ENCODE results near the gene DGKD. TPM values are rescaled to one million over a fixed set of nuclear protein-coding genes. Genes with fewer than 3 reads are reported as not detected.

The DGKD gene
- total and polyA plus RNA-seq, 9 of the 15 experiments (the other 6 are each of a cell fraction or from before 2014, with no cell fraction given), result 0.52 to 29.5 (median 10.6) TPM

GRCh38 chr2:233421091-233421816 is 67.0 kb downstream of the DGKD start:
- 77% methylated on average over 13 of the region's 14 CpGs for WGBS (ENCODE audit: insufficient coverage, low coverage, missing lambda C conversion rate)
- FAIRE-seq (no peak), DNase-seq (ENCODE audit: extremely low read depth in 1 of 4, low spot score in 3 of 4) (no peak), ATAC-seq (no peak)
- H4K20me1 ChIP-seq (replicated peaks; ENCODE audit: control insufficient read depth, insufficient read depth, low read length), result no peaks in the 10 kb centered on the region
- no peak overlapping the region for H3K4me3 ChIP-seq
- no peaks in the 10 kb centered on the region for H3K27me3 ChIP-seq (ENCODE audit: control insufficient read depth in 2 of 2, insufficient read depth in 2 of 2, low read length in 2 of 2)
- H3K4me1 ChIP-seq (replicated peaks in 1 of 2; ENCODE audit: control insufficient read depth in 2 of 2, insufficient read depth in 2 of 2, low read length in 2 of 2), result peaks cover 21 to 23% of the 10 kb centered on the region in 2 experiments; a peak in 4 of 5 replicates
- H3K9ac ChIP-seq (ENCODE audit: insufficient read depth in 1 of 2, low read depth in 2 of 2, low read length in 2 of 2), result no peak overlapping the region
- no peak overlapping the region; the same call in 2 of the 3 replicates for H3K27ac ChIP-seq (ENCODE audit: extremely low read depth, low read depth, low read length)
- TF ChIP-seq HNRNPH1 (optimal IDR thresholded peaks at IDR 0.05; ENCODE audit: low read depth, low read length) (no peak), ERF (CRISPR knock-in tag; IDR thresholded peaks at IDR 0.05) (no peak)
- CTCF ChIA-PET (ENCODE audit: low intra/inter-chr PET ratio), result no interaction called here
- H3K9me3 ChIP-seq (replicated peaks; ENCODE audit: control insufficient read depth, insufficient read depth, low read depth, low read length), result no peaks in the 10 kb centered on the region
- BruUV-seq (replicated peaks), result no TSS peak
- in situ Hi-C loops (cut with MboI), result no loop called here
- intact Hi-C loops (cut with micrococcal nuclease), result no loop called here
- peaks cover 16% of the 10 kb centered on the region for H3K79me2 ChIP-seq (ENCODE audit: control insufficient read depth, insufficient read depth, low read length)
- H2AFZ ChIP-seq (ENCODE audit: low read depth, low read length), result no peak overlapping the region
- POLR2A ChIA-PET, result no interaction called here
- no peak overlapping the region for H3K4me2 ChIP-seq (ENCODE audit: insufficient read depth, low read length)
- no peaks in the 10 kb centered on the region for H3K36me3 ChIP-seq (ENCODE audit: control insufficient read depth, insufficient read depth, low read length)
- H3K9me1 ChIP-seq (ENCODE audit: control insufficient read depth, insufficient read depth, low read length), result no peaks in the 10 kb centered on the region

GRCh38 chr2:233422050-233422639 is 67.9 kb downstream of the DGKD start:
- peaks cover 19% of the 10 kb centered on the region for H3K79me2 ChIP-seq (ENCODE audit: control insufficient read depth, insufficient read depth, low read length)
- FAIRE-seq (peak; percentile 23), DNase-seq (ENCODE audit: extremely low read depth in 1 of 4, low spot score in 3 of 4) (peak in 2 of 4 experiments; percentile 20 to 38), ATAC-seq (peak; percentile 62)
- 0 out of 2 replicates have a peak overlapping the region, but pooled peaks have one; percentile 46 for H2AFZ ChIP-seq (ENCODE audit: low read depth, low read length)
- H3K9ac ChIP-seq (ENCODE audit: insufficient read depth in 1 of 2, low read depth in 2 of 2, low read length in 2 of 2), result peak overlapping the region in 1 of 2 experiments; percentile 43; a peak in 1 of 4 replicates
- no peaks in the 10 kb centered on the region for H3K9me1 ChIP-seq (ENCODE audit: control insufficient read depth, insufficient read depth, low read length)
- WGBS (ENCODE audit: insufficient coverage, low coverage, missing lambda C conversion rate), result 37% methylated on average over 10 of the region's 13 CpGs
- no peaks in the 10 kb centered on the region for H3K9me3 ChIP-seq (replicated peaks; ENCODE audit: control insufficient read depth, insufficient read depth, low read depth, low read length)
- in situ Hi-C loops (cut with MboI), result no loop called here
- H3K27ac ChIP-seq (ENCODE audit: extremely low read depth, low read depth, low read length), result peak overlapping the region; percentile 2; the same call in 1 of the 3 replicates
- peak overlapping the region; percentile 14; the same call in 1 of the 2 replicates for H3K4me2 ChIP-seq (ENCODE audit: insufficient read depth, low read length)
- intact Hi-C loops (cut with micrococcal nuclease), result no loop called here
- H3K4me1 ChIP-seq (replicated peaks in 1 of 2; ENCODE audit: control insufficient read depth in 2 of 2, insufficient read depth in 2 of 2, low read length in 2 of 2), result peaks cover 21 to 32% of the 10 kb centered on the region in 2 experiments; a peak in 4 of 5 replicates
- H3K4me3 ChIP-seq, result no peak overlapping the region
- no peaks in the 10 kb centered on the region for H4K20me1 ChIP-seq (replicated peaks; ENCODE audit: control insufficient read depth, insufficient read depth, low read length)
- no peaks in the 10 kb centered on the region for H3K36me3 ChIP-seq (ENCODE audit: control insufficient read depth, insufficient read depth, low read length)
- ChIA-PET CTCF (ENCODE audit: low intra/inter-chr PET ratio) (no interaction called here), POLR2A (no interaction called here)
- BruUV-seq (replicated peaks), result no TSS peak
- no peaks in the 10 kb centered on the region for H3K27me3 ChIP-seq (ENCODE audit: control insufficient read depth in 2 of 2, insufficient read depth in 2 of 2, low read length in 2 of 2)
- TF ChIP-seq UBTF (IDR thresholded peaks at IDR 0.05; ENCODE audit: borderline replicate concordance in 1 of 2, low read depth in 2 of 2, low read length in 2 of 2) (no peak), EZH2 (IDR thresholded peaks at IDR 0.05; ENCODE audit: borderline replicate concordance, low read depth, low read length) (no peak), CTBP1 (IDR thresholded peaks at IDR 0.05; ENCODE audit: borderline replicate concordance) (no peak), YY1 (IDR thresholded peaks at IDR 0.05; ENCODE audit: borderline replicate concordance in 1 of 3, control insufficient read depth in 1 of 3, extremely low read depth in 1 of 3, insufficient read depth in 3 of 3, insufficient read length in 1 of 3, insufficient replicate concordance in 2 of 3, low read depth in 1 of 3, low read length in 2 of 3) (no peak)
